ENCODE results near the gene ZPLD1. TPM values are rescaled to one million over a fixed set of nuclear protein-coding genes. Genes with fewer than 3 reads are reported as not detected.

The ZPLD1 gene
- total RNA-seq (2012; rRNA removed): under 0.01 TPM in 2 replicates
- polyA plus RNA-seq (2012; rRNA removed): 0.03 TPM in 1 of 2 replicates, not detected in the other
- polyA plus RNA-seq (2012; cell fraction: cytosol; rRNA removed): not detected in 2 replicates
- polyA plus RNA-seq (2012; cell fraction: nucleus; rRNA removed; ENCODE audit: low replicate concordance): 0.02 TPM in 1 of 2 replicates, not detected in the other
- percentile 4 among the genes with signal in this experiment for Bru-seq, nascent RNA
- BruChase-seq, experiment 1, labeled RNA remaining after a 6-hour chase: percentile 8 among the genes with signal in this experiment
- percentile 10 among the genes with signal in this experiment for BruChase-seq, experiment 2, labeled RNA remaining after a 2-hour chase
- long read RNA-seq: 0 reads

- Histone ChIP-seq H3K56ac (ENCODE audit: extremely low read depth, insufficient read depth, low read length) (no peak within 1 kb of the TSS), H2AK9ac (replicated peaks; ENCODE audit: low read depth, low read length, poor library complexity) (no peak within 1 kb of the TSS), H3K4me3 (ENCODE audit: insufficient read depth, low read depth, low read length) (no peak within 1 kb of the TSS), H2BK20ac (ENCODE audit: low read depth, low read length) (no peak within 1 kb of the TSS), H4K8ac (ENCODE audit: low read depth in 2 of 2, low read length in 2 of 2) (no peak within 1 kb of the TSS), H2BK120ac (ENCODE audit: low read depth, low read length) (no peak within 1 kb of the TSS), H3K4me2 (ENCODE audit: low read depth, low read length) (no peak within 1 kb of the TSS), H3K14ac (replicated peaks; ENCODE audit: low read depth, low read length) (no peak within 1 kb of the TSS), H3K4ac (ENCODE audit: low read depth, low read length) (no peak within 1 kb of the TSS), H3K23ac (ENCODE audit: low read depth, low read length) (no peak within 1 kb of the TSS), H2AFZ (replicated peaks; ENCODE audit: low read length, poor library complexity) (no peak within 1 kb of the TSS), H3K27me3 (ENCODE audit: control insufficient read depth, insufficient read depth, low read length) (no peaks in the 10 kb centered on the region), H2BK15ac (ENCODE audit: low read depth, low read length) (no peak within 1 kb of the TSS), H2AK5ac (ENCODE audit: low read depth, low read length) (no peak within 1 kb of the TSS), H3K9ac (ENCODE audit: low read depth, low read length) (no peak within 1 kb of the TSS), H3K79me1 (ENCODE audit: low read depth in 1 of 2, low read length in 2 of 2) (no peaks in the 10 kb centered on the region), H3K9me1 (ENCODE audit: insufficient read depth, low read length) (no peaks in the 10 kb centered on the region), H4K20me1 (ENCODE audit: insufficient read depth, low read length) (no peaks in the 10 kb centered on the region), H3K18ac (ENCODE audit: low read depth, low read length) (no peak within 1 kb of the TSS), H4K91ac (ENCODE audit: insufficient read depth, low read depth, low read length) (no peak within 1 kb of the TSS), H3K9me3 (ENCODE audit: control insufficient read depth, insufficient read depth, low read length) (no peaks in the 10 kb centered on the region), H3K4me1 (ENCODE audit: control insufficient read depth, insufficient read depth, low read length) (no peaks in the 10 kb centered on the region), H2BK5ac (ENCODE audit: low read depth, low read length, poor library complexity, severe bottlenecking) (no peak within 1 kb of the TSS), H3K27ac (ENCODE audit: insufficient read depth, low read length) (no peak within 1 kb of the TSS), H4K5ac (ENCODE audit: low read depth, low read length) (no peak within 1 kb of the TSS), H3K36me3 (ENCODE audit: control insufficient read depth, insufficient read depth, low read length) (no peaks in the 10 kb centered on the region)
- ATAC-seq (ENCODE audit: low read depth) (no peak), DNase-seq (no peak)
- CTCF ChIA-PET: no interaction called here
- dilution Hi-C loops (cut with HindIII; ENCODE audit: low sequenced_read_pairs, unreplicated experiment) (no loop called here), in situ Hi-C loops (cut with MboI; ENCODE audit: low sequenced_read_pairs) (no loop called here), intact Hi-C loops (cut with micrococcal nuclease) (no loop called here)
- POLR2A ChIA-PET (ENCODE audit: unreplicated experiment): no interaction called here
- TF ChIP-seq, protein P1, sequence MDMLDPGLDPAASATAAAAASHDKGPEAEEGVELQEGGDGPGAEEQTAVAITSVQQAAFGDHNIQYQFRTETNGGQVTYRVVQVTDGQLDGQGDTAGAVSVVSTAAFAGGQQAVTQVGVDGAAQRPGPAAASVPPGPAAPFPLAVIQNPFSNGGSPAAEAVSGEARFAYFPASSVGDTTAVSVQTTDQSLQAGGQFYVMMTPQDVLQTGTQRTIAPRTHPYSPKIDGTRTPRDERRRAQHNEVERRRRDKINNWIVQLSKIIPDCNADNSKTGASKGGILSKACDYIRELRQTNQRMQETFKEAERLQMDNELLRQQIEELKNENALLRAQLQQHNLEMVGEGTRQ (IDR thresholded peaks at IDR 0.05; ENCODE audit: low read depth, low read length): no peak
- BruUV-seq (replicated peaks): no TSS peak
Observed at GRCh38 chr3:102434715-102435114, at the start of gene ZPLD1. TSS of gene ZPLD1 (plus strand) at chr3:102435015. CDS start at chr3:102438488, 3,473 bp downstream.
